Limb (tissue), 2 donors: ENCODE measurements around the gene ZNF883.
"Not testable (repeated sequence)": the region's sequence is repeated elsewhere in the genome, so short reads cannot be mapped to it uniquely, and the experiment has no call there.

Experiments
- DNase-seq, 2 donors: peaks; one replicate each; pipeline ENCODE4 v3.0.0-alpha.2; 2016; ENCODE audit errors: extremely low spot score in 2 of 2

The ZNF883 gene

DNA sequence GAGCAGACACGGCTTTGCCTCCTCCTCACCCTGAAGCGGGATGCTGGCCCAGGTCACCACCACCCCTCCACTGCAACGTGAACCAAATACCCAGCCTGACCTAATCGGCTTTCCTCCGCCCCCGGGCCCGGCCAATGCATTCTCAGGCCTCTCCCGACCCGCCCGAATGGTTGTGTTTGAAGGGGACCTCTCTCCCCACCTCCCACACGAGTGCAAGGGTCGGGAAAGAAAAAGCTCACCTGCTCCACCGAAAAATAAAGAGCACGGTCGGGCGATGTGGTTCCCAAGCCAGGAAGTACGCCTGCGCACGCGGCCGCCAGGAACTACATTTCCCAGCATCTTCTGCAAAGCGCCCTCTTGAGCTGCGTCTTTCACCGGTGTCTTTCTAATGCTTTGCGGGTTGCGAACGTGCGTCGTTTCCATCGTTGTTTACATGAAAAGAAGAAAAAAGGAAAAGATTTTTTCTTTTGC is at the start of gene ZNF883:
Gene ZNF883 (minus strand): TSS at position 282 of the 471 bp plus-strand sequence.
- peak; percentile 74 to 87 for DNase-seq

- DNase-seq: not testable (repeated sequence)
Observed at GRCh38 chr9:113061072-113061850, 49.3 kb upstream of the ZNF883 start.

DNA sequence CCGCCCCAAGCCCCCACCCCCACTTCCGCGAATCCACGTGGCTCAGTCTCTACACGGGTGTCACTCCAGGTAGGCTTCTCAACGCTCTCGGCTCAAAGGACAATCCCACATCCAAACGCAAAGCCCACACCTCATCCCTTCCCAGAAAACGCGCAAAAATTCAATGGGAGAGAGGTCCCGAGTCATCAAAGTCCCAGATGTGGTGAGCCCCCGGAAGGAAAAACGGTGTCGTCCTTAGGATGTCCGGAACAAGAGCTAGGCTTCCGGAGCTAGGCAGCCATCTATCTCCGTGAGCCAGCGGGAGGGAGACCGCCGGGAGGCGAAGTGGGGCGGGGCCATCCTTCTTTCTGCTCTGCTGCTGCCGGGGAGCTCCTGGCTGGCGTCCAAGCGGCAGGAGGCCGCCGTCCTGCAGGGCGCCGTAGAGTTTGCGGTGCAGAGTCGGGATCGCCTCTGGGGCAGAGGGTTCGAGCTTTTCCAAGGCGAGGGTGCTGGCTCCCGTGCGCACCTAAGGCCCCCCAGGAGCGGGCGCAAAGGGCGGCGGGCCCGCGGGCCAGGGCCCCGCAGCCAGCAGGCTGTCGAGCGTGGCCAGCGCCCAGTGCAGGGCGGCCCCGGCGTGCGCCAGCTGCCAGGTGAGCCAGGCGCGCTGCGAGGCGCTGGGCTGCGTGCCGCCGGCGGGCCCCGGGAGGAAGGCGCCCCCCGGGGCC is 47.7 kb upstream of the ZNF883 start:
- not testable (repeated sequence) for DNase-seq

DNA sequence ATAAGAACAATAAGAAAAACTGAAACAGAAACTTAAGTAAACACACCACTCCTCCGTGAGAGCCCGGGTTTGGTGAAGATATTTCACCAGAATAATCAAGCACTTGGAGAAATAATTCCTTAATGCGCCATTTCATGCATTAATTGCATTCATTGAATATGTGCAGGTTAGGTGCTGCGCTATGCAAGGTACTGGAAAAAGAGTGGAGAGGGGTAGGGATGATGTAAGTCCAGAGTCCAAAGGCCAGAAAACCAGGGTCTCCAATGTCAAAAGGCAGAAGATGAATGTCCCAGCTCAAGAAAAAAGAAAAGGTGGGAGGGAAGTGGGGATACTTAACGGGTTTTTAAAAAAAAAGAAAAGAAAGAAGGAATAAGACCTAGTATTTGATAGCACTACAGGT is 45.2 kb upstream of the ZNF883 start:
- DNase-seq: no peak

DNA sequence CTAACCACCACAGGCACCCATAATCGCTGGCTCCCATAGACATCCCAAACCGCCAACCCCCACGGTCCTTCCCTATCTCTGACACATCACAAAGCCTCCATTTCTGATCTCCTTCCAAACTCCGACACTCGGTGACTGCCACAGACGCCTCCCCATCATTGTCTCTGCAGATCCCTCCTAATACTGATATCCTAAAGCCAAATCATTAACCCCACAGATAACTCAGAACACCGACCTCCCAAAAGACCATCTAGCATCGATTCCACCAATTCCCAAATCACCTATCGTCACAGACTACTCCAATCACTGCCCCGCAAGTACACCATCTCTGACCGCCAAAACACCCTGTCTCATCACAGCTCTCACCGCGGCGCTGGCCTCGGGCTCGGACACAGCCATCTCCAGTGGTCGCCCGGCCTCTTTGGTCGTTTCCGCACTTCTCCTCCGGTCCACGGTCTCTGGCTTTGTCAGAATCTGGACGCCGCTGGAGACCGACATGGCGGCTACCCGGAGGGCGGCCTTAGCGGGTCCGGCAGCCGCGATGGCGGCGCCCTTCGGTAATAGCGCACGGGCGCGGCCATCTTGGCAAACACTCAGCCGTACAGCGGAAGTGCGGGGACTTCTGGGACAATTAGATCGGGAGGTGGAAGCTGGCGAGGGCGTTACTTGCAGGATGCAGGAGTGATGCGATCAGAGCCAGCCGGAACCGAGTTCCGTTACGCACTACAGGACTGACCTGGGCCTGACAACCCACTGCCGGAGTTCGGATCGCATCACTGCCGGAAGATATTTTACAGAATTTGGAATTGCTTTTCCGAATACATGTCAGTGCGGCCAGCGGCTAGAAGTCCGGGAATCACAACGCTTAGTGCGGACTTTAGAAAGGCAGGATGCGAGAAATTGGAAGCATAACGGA is 44.5 kb upstream of the ZNF883 start, which contains the start of gene ZFP37:
Gene ZFP37 (minus strand): TSS at position 534 of the 916 bp plus-strand sequence. CDS start 36 bp downstream, at position 498.
- peak; percentile 95 to 96 for DNase-seq

GRCh38 chr9:113042884-113043657 is 31.1 kb upstream of the ZNF883 start:
- DNase-seq: no peak

GRCh38 chr9:113026200-113026599 is 14.2 kb upstream of the ZNF883 start:
- DNase-seq: no peak

GRCh38 chr9:113018247-113018646 is 6.3 kb upstream of the ZNF883 start:
- DNase-seq: no peak

- no peak for DNase-seq
Observed at GRCh38 chr9:113012492-113012891, 500 bp upstream of the ZNF883 start.

GRCh38 chr9:113005777-113006176 is 6.2 kb downstream of the ZNF883 start:
- DNase-seq: no peak

DNA sequence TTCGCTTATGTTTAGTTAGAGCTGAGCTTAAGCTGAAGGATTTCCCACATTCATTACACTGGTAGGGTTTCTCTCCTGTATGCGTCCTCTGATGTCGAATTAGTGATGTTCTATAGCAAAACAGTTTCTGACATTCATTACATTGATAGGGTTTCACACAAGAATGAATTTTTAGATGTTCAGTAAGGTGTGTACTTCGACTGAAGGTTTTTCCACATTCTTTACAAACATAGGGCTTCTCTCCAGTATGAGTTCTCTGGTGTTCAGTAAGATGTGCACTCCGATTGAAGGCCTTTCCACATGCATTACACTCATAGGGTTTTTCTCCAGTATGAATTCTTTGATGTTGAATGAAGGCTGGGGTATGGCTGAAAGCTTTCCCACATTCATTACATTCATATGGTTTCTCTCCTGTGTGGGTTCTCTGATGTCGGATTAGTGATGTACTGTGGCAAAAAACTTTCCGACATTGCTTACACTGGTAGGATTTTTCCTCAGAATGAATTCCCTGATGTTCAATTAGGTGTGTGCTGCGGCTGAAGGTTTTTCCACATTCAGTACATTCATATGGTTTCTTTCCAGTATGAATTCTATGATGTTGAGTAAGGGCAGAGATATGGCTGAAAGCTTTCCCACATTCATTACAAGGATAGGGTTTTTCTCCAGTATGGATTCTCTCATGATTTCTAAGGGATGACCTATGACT is 14.6 kb downstream of the ZNF883 start:
- no peak for DNase-seq

DNA sequence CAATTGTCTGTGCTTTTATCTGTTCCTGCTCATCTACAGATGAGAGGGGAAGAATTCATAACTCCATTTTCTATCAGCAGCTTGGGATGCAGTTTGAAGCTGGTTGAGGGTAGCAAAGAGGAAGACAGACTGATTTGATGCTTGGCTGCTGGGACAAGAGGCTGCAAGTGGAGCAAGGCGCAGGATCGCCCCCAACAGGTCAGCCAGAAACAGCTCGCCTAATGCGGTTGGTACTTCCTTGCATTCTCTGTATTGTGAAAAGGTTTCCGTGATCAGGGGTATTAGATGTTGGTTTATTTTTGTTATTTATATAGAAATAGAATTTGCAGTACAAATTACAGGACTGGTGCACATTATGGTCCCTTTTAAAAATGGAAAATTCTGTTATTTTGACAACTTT is 40.6 kb downstream of the ZNF883 start:
- DNase-seq: no peak

DNA sequence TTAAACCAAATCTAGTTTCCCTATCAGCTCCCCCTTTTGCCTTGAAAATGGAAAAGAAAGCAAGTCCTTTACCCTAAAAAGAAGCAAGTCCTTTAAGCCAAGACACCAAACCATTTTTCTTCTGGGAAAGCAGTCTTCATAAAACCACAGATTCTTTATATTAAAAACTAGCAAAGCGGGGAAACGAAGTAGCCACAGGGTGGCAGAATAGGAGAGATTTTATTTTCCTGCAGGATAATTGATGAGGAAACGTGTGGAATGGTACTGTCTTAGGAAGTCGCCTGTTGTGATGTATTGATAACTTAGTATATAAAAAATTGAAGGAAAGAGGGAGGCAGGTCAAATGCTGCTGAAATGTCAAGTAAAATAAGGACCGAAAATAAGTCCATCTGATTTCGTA is 41.1 kb downstream of the ZNF883 start:
- DNase-seq: no peak

DNA sequence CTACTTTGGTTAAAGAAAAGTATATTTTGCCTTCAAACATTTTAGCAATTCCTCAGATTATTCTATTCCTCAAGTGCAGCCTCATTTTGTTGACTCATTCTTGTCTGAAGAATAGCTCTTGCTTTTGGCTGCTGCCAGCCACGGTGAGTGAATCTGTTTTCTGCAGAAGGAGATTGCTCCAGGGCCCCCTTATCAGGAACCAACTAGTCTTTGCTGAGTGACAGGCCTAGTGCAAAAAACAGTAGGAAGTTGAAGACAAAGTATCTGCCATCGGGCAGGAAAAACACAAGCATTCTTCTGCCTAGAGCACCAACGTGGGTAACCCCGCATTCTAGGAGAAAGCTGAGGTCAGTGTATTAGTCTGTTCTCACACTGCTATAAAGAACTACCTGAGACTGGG is 42.3 kb downstream of the ZNF883 start:
- DNase-seq: no peak

DNA sequence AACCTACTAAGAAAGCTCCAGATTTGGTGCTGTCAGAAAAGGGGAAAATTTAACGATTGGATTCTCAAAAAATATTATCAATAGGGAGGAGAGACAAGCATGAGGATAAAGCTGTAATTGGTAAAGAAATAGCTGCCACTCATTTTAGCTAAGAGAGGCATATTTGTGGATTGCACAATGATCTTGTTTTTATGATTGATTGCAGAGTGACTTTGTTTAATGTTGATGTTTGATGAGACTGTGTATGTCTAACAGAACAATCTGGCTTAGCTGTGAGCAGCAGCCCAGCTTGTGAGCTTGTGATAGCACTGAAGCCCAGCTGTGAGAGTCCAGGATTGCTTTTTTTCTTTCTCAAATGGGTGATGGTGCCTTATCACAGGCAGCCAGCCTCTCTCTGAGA is 56.4 kb downstream of the ZNF883 start:
- no peak for DNase-seq

- DNase-seq: no peak
Observed at GRCh38 chr9:112945620-112946208, 66.3 kb downstream of the ZNF883 start.

DNA sequence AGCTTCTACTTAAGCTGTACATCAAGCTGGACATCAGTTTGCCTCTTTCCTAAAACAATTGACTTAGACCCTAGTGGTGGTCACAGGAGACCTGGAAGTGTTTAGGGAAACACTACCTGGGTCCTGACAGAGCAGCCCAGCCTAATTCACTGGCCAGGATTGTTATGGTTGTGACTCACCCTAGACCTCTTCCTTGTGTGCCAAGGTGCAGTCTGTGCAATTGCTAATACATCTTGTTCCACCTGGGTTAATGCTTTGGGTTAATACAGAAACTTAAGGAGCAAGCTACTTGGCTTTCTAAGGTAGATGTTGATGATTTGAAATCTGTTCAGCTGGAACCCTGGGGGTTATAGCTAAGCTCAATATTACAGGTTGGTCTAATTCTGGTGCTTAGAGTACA is 72.6 kb downstream of the ZNF883 start:
- DNase-seq: no peak

DNA sequence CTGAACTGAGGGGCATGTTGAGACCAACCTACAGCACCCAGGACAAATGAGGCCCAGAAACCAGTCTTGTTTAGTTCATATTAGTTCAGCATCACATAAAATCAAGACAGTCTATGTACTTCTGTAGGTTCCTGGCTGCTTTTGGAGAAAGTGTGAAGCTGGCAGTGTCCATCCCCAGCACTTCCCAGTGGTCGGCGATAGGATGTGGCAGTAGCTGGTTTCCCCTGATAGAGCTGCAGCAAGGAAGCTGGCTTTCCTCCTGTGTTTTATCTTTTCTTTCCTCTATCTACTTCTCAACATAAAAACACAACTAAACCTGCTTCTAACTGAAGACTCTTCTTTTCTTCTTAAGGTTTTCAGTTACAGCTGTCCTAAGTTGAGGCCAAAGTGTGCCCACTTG is 78.3 kb downstream of the ZNF883 start:
- no peak for DNase-seq

- DNase-seq: peak in 1 of 2 donors; percentile 4
Observed at GRCh38 chr9:112925058-112925641, 86.8 kb downstream of the ZNF883 start.
